Stimulated activated CD4-positive, alpha-beta T cell treated with anti-CD3 and anti-CD28 coated beads, TNF-alpha, amount 100 ng/mL, for 1 hour (primary cell): ENCODE measurements around the gene CYTL1.
"Not testable (repeated sequence)": the region's sequence is repeated elsewhere in the genome, so short reads cannot be mapped to it uniquely, and the experiment has no call there.

Source experiments
- DNase-seq, 3 donors: peaks; one replicate each; pipeline ENCODE4 v3.0.0-alpha.2; 2020; ENCODE audit warnings: low read depth in 3 of 3, low spot score in 1 of 3

CYTL1 gene

DNA sequence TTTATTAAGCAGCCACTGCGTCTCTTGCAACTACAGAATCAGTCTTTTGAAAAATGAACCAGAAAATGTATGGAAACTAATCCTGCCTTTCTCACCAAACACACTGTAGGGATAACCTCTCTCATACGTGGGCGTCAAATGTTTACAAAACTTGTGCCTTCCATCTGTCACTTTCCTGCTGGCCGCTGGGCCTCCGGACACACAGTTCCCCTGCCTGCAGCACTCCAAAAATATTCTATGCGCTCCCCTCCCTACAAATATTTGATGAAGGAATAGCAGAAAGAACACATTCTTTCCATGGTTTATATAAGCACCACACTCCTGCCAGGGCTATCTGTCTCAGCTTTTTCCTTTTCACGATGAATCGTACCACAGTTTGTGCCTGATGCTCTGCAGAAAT lies 14.9 kb upstream of the CYTL1 start:
- no peak for DNase-seq

GRCh38 chr4:5033281-5033841 lies 14.1 kb upstream of the CYTL1 start:
- DNase-seq: no peak

DNA sequence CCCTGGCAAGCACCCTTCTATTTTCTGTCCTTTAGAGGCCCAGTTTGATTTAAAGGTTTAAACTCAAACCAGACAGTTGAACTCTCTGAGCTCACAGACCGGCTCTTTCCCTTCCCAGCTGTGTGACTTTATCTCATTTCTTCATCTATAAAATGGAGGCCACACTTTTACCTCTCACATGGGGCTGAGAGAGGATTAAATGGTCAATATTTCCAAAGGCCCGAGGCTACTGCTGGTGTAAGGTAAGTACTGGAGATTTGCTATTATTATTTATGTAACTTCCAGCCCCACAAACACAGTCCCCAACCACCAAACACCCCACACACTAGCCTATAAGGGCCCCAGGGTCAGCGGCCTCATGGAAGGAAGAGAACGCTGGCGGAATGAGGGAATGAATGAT lies 13.6 kb upstream of the CYTL1 start:
- DNase-seq: no peak

- DNase-seq: no peak
Measured at GRCh38 chr4:5030927-5031326, 11.7 kb upstream of the CYTL1 start.

GRCh38 chr4:5030221-5030620 lies 11.0 kb upstream of the CYTL1 start:
- no peak for DNase-seq

DNA sequence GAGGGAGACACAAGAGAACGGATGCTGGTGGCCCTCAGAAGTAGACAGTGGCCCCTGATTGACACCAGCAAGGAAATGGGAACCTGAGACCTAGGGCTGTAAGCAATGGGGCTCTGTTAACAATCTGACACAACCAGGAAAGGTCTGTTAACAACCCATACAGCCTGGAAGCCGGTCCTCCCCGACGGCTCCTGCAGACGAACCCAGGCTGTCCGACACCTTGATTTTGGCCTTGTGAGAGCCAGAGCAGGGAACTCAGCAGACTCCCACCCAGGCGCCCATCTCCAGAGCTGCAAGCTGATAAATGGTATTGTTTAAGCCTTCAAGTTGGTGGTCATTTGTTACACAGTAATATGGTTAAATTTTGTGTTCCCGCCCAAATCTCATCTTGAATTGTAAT lies 10.2 kb upstream of the CYTL1 start:
- DNase-seq: no peak

DNA sequence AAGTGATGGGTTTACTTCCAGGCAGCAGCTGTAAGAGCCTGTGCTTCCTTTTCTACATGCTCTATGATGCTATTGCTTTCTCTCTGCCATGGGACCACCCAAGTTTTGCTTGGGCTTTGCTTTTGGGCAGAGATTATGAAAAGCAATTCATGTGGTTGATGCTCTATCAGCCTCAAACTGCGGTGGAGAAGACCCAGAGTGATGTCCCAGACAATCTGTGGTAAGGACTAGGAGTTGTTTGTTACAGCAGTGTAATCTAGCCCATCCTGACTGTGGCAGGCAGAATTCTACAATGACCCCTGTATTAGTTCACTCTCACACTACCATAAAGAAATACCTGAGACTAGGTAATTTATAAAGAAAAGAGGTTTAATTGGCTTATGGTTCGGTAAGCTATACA lies 9.2 kb upstream of the CYTL1 start:
- no peak for DNase-seq

- DNase-seq: no peak
Measured at GRCh38 chr4:5027346-5027745, 8.1 kb upstream of the CYTL1 start.

DNA sequence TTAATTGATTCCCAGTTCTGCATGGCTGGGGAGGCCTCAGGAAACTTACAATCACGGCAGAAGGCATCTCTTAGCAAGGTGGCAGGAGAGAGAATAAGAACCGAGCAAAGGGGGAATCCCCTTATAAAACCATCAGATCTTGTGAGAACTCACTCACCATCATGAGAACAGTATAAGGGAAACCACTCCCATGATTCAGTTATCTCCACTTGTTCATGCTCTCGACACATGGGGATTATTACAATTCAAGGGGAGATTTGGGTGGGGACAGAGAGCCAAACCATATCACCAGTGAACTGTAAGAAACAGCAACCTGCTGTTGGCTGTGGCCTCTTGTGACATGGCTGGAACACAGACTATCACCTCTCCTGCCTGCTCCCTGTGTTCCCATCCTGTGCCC lies 7.1 kb upstream of the CYTL1 start:
- no peak for DNase-seq

DNA sequence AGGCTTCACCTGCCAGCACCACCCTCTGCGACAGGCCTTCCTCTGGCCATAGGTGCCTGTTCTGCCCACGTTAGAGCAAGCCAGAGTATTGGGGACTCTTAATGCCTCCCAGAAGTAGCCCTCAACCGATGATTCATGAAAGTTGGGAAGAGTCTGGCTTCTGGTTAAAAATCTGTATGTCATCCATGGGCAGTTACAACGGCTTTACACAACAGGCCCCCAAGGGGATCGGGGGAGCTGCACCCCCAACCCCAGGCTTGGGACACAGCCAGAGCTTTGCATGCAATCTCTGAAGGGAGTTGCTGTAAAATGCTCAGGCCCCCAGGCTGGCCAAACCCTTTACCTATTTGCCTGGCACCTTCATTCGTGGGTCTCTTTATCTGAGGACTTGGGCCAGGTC lies 5.4 kb upstream of the CYTL1 start:
- no peak for DNase-seq

DNA sequence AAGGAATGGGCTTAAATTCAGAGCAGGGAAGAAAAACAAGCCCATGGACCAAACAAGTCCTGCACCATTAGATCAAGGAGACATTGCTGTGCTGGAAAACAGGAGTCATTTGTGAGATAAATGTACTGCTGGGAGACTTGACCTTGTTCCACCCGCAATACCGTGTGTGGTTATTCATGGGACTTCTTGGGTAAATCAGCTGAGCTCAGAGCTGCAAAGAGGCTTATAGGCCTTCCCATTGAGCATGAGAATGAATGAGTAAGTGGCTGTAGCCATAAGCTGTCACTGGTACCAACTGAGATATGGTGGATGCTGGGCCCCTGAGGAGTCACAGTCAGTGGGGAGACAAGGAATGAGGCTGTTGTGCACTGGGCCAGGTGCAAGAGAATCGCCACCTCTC lies 2.3 kb upstream of the CYTL1 start:
- DNase-seq: no peak

GRCh38 chr4:5020341-5020740 lies 1.1 kb upstream of the CYTL1 start:
- DNase-seq: no peak

DNA sequence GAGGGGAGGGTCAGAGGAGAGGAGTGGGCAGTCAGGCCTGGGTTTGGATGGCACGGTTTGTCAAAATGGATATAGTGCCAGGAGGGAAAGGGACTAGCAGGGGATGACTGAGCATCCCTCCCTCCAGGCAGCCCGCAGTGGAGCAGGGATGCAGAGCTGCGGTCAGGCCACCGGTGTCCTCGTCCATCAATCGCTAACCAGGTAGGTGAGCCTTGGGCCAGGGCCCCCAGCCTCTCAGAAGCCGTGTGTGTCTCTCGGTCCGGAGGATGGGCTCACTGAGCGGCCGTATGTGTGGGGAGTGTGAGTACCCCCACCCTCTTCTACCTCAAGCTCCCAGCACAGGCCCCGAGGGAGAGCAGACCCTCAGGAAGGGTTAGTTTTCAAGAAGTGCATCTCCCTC lies 538 bp upstream of the CYTL1 start:
- DNase-seq: no peak

DNA sequence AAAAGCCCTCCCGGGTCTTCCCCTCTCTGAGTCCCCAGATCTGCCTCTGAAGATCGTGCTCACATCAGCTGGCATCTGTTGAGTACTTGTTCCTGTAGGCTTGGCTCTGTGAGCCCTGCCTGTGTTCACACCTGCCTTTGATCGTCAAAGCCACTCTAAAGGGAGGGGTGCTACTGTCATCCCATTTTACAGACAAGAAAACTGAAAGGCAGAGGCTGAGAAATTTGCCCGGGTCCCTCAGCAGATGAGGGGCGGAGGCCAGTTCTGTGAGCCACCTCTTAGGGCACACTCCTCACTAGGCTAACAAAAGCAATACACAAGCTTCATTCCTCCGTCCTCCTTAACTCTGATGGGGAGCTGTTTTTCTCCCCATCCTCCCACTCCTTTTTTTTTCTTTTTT lies 655 bp downstream of the CYTL1 start:
- DNase-seq: no peak

GRCh38 chr4:5018096-5018495 lies 1.2 kb downstream of the CYTL1 start:
- no peak for DNase-seq

DNA sequence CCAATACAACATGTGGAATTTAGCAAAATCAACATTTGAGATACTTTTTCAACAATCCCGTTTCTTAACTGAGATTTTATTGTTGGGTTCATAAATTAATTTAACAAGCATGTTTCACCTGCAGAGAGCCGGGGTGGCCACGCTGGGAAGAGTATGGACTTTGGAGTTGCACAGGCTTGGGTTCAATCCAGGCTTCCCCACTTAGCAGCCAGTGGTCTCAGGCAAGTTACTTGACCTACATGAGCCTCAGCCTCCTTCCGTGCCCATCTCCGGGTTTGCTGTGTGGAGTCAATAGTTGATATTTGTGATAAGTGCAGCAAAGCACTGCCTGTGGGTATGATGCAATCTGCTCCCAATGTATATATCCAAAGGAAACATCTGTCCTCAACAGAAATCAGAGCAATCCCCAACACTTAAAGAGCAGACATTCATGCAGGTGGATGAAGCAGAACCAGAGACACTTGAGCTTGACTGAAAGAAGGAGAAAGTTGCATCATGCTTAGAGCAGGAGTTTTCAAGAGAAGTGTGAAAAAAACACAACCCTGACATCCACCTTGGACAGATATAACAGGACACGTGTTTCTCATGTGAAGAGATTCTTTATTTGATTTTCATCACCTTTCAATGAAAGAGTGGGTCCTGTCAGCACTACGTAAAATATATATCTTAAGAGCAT lies 5.1 kb downstream of the CYTL1 start:
- no peak for DNase-seq

- DNase-seq: no peak
Measured at GRCh38 chr4:5012958-5013357, 6.3 kb downstream of the CYTL1 start.

DNA sequence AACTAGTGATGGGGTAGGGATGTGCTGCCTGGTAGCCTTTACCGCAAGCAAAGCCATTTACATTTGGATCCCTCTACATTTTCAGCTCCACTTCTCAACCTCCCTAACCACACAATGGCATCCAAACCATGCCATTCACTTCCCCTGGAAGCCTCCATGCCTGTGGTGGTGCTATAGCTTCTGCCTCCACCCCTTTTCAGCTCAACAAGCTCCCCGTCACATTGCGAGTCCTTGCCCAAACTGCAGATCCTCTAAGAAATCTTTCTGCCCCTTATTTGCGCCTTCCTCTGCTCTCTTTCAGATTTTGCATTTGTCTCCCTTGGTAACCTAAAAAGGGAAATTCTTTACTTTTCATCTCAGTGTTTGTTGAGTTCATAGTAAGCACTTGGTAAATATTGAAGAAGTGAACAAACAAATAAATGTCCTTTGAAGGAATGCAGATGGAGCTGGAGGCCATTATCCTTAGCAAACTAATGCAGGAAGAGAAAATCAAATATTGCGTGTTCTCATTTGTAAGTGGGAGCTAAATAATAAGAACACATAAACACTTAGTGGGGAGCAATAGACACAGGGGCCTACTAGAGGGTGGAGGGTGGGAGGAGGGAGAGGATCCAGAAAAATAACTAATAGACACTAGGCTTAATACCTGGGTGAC lies 6.9 kb downstream of the CYTL1 start:
- no peak for DNase-seq

DNA sequence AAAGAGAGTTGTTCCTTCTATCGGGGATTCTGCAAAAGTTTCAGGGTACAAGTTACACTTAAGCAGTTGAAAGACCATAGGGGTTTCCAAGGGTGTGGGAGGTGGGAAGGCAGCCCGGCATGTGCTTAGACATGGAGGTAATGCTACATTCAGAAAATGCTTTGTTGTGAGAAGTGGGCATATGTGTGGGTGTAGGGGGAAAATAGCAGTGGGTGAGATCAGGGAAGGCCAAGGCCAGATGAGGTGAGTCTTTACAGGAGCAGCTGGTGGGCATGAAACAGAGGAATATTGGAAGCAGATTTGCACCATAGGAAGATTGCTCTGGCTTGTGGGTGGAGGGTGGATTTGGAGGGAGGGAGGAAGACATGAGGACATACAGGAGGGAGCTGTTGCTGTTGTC lies 8.3 kb downstream of the CYTL1 start:
- no peak for DNase-seq

GRCh38 chr4:5009796-5010195 lies 9.5 kb downstream of the CYTL1 start:
- DNase-seq: no peak

DNA sequence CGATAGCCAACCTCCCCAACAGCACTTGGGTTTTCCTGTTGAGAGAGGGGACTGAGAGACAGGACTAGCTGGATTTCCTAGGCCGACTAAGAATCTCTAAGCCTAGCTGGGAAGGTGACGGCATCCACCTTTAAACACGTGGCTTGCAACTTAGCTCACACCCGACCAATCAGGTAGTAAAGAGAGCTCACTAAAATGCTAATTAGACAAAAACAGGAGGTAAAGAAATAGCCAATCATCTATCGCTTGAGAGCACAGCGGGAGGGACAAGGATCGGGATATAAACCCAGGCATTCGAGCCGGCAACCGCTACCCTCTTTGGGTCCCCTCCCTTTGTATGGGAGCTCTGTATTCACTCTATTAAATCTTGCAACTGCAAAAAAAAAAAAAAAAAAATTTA lies 12.3 kb downstream of the CYTL1 start:
- DNase-seq: not testable (repeated sequence)

DNA sequence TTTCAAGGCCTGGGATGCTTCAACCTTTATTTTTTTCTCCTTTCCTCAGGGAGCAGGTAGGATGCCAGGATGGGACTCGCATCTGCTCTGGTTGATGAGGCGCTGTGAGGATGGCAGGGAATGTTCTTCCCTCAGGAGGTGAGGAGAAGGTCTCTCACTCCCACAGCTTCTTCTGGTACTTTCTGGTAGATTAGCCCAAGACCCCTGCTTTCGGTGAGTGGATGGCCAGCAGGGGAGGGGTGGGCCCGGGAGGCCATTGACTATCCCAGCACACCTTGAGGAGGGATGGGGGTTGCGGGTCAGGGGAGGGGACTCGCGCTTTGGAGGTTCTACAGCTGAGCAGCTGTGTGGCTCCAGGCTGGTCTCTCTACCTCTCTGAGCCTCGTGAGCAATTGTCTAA lies 14.8 kb downstream of the CYTL1 start:
- DNase-seq: no peak

GRCh38 chr4:5003918-5004317 lies 15.3 kb downstream of the CYTL1 start:
- DNase-seq: no peak
